GM12801 (cell line): Measurements from ENCODE around the gene OPCML.

Experiments used
- TF ChIP-seq, protein P1 (sequence below): IDR thresholded peaks from one replicate; pipeline ENCODE4 v1.5.1; 2011; ENCODE audit warnings: control low read depth; ENCODE audit not compliant: insufficient read length; ENCODE audit errors: extremely low read depth

Gene OPCML

DNA sequence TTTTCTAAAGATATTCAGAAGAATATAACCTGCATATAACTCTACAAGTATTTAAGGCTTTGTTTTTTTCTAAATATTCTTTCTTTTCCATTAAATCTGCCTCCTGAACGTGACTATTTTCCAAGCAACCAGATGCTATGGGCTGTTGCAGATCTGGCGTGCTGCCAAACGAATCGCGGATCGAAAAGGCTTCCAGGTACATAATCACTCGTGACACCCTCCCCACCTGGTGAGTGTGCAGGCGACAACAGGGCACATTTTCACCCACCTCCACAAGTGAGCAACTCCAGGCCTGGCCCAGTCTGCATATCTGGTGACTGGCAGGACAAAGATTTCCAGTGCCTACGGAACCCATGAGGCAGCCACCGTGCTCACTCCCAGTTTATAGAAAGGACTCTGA is 660.1 kb downstream of the OPCML start:
- TF ChIP-seq, protein P1, sequence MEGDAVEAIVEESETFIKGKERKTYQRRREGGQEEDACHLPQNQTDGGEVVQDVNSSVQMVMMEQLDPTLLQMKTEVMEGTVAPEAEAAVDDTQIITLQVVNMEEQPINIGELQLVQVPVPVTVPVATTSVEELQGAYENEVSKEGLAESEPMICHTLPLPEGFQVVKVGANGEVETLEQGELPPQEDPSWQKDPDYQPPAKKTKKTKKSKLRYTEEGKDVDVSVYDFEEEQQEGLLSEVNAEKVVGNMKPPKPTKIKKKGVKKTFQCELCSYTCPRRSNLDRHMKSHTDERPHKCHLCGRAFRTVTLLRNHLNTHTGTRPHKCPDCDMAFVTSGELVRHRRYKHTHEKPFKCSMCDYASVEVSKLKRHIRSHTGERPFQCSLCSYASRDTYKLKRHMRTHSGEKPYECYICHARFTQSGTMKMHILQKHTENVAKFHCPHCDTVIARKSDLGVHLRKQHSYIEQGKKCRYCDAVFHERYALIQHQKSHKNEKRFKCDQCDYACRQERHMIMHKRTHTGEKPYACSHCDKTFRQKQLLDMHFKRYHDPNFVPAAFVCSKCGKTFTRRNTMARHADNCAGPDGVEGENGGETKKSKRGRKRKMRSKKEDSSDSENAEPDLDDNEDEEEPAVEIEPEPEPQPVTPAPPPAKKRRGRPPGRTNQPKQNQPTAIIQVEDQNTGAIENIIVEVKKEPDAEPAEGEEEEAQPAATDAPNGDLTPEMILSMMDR: no peak

DNA sequence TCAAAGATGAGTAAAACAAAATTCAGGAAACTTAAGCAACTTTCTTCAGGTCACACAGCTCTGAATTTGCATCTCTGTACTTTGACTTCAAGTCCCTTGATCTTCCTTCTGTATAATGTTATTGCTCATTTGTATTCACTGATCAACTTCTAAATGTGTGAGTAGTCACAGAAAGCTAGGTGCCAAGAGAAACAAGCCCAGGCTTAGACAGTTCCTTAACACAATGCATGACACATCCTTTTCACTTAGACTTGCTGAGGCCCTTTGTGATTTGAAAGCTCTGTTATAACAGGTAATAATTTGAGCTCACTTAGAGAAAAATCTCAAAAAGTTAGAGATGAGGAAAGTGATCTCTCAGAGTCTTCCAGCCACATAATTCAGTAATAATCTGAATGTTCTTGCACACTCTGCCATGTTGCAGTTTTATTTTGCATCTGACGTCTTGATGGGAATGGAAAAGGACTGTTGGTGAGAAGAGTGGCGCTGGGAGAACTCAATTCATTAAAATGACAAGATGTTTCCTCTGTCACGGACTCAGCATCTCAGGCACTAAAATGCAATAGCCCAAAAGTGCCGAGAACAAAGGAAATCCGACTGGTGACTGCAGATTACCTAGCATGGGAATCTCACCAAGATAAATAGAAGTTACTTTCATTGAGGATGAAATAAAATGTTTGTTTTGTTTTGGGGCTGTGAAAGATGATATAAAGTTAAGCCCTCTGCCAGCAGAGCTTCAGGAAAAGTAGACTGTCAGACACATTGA is 665.3 kb downstream of the OPCML start:
- TF ChIP-seq, protein P1: no peak

DNA sequence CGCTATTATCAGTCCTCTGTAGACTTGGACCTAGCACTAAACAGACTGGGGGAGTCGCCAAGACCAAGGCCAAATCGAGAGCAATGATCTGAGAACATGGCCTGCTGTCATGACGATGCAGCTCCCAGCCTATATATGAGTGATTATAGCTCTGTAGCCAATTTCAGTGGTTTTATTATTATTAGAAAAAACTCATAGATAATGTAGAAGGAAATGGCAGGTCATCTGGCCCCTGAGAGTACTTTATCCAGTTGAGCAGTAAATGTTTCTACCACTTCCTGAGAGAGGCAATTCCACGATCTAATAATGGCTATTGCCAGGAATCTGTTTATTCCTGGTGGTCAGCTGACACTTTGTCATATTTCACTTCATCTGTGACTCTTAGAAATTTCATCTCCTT is 666.7 kb downstream of the OPCML start:
- TF ChIP-seq, protein P1: no peak

DNA sequence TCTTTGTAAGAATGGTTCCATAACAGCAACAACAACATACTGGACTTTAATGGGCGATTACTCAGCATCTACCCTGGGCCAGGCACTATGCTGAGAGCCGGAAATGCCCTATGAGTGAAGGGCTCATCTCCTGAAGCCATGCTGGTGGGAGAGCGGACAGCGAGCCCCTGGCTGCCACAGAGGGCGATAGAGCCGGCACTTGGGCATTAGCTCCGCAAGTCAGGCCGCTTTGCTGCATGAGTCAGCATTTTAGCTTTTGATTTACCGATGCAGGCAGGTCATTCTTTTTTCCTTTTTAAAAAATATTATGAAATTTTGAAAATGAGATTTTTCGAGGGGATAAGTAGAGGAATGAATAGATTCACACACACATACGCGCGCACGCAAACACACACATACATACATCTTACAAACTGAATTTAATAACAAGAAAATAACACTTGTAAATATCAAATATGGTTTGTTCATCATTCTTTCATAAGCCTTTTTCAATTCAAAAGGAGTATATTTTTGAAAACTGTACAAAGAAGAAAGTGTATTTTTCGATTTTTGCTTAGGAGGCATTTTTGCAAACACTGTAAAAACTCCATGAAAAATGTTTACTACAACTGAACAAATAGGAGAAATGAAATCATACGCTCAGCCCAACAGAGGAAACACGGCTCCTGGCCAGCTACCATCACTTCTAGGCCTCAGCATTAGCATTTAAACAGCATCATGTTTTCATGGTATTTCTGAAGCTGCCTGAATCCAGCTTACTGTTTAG is 667.3 kb downstream of the OPCML start:
- TF ChIP-seq, protein P1: no peak

DNA sequence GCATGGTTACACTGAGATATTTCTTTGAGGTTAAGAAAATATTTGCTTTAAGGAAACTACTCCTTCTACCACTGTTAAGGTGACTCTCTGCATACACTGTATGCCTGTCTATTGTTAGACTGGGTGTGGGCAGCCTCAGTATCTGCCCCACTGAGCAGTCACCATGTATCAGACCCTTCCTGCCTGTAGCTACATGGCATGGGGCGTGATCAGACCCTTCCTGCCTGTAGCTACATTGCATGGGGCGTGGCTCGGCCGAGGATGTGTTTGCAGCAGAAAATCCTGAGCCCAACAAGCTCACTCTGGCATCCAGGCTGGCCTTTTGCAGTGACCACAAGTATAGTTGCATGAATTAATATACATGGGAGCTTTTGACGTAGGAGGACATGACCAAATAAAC is 669.4 kb downstream of the OPCML start:
- TF ChIP-seq, protein P1: no peak

DNA sequence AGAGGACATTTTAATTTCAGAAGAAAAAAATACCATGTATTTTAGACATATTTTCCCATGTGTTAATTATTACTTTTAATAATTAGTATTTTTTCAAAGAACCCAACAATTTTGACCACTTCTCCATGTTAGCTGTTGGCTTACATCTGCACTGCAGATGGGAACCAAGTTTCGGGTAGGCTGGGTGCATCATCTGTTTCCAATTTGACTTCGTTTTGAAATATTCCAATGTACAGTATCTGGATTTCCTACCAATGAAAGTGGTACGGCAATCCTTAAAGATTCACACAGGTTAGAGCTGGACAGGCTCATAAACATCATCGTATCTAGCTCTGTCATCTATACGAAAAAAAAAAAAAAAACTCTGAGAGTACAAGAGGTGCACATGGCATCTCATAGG is 670.2 kb downstream of the OPCML start:
- TF ChIP-seq, protein P1: no peak

DNA sequence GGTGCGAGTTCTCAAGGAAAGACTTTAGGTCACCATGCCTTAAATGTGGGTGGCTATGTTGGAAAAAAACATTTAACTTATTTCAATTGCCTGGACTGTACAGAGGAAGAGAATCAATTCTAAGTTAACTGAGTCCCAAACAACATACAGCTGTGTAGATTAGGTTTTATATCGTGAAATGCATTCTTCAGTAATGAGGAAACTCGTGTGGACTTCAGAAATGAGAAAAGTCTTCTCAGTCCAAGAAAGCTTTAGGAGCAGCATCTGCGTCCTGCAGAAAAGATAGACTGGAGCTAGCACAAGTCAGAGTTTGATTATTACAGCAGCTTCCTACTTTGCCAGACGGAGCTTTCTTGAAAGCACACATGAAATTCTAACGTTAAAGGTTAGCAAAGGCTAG is 673.0 kb downstream of the OPCML start:
- TF ChIP-seq, protein P1: no peak
